SU-DHL-6 (cell line): ENCODE data around the gene LRRC71.

Experiments used
- CTCF ChIP-seq: fragments of 200-600 bp; sonication (generic); IDR thresholded peaks from one replicate; pipeline ENCODE4 v1.5.1; 2017; ENCODE audit warnings: antibody characterized with exemption, mild to moderate bottlenecking, low read length, moderate library complexity; ENCODE audit not compliant: insufficient read depth, poor library complexity, severe bottlenecking
- EZH2phosphoT487 ChIP-seq: fragments of 200-600 bp; sonication (generic), shearing (Covaris generic); conservative IDR thresholded peaks from 2 replicates; pipeline ENCODE4 v1.6.1; 2018; ENCODE audit warnings: mild to moderate bottlenecking, antibody characterized with exemption, low read length, moderate library complexity, mixed read lengths

- TF ChIP-seq CTCF (no peak), EZH2phosphoT487 (no peak)
Observed at GRCh38 chr1:156970017-156970416, 49.6 kb downstream of the LRRC71 start.
